Activated T-helper 1 cell treated with anti-CD3 and anti-CD28 coated beads, Interleukin-12 subunit alpha, Interleukin-12 subunit beta, Interleukin-2, Interleukin-4 antibody, amounts not matched to agents 30 ng/mL and 10 ng/mL and 1 ng/mL, durations not matched to agents 14 hours and 24 hours and 36 hours (primary cell): ENCODE measurements around the gene MYORG. TPM values are rescaled to one million over a fixed set of nuclear protein-coding genes. Genes with fewer than 3 reads are reported as not detected.
"Not testable (repeated sequence)": the region's sequence is repeated elsewhere in the genome, so short reads cannot be mapped to it uniquely, and the experiment has no call there.

Experiments used
- DNase-seq: peaks from one replicate; pipeline ENCODE4 v3.0.0; 2021; ENCODE audit warnings: low spot score
- H3K27ac Mint-ChIP-seq: one replicate; pipeline ENCODE4 v1.8.0; 2021; ENCODE audit warnings: mild to moderate bottlenecking, mixed read lengths
- H3K27me3 Mint-ChIP-seq: one replicate; pipeline ENCODE4 v1.8.0; 2022; ENCODE audit warnings: mild to moderate bottlenecking, moderate library complexity, mixed read lengths; ENCODE audit not compliant: insufficient read depth
- H3K36me3 Mint-ChIP-seq: one replicate; pipeline ENCODE4 v1.8.0; 2021; ENCODE audit warnings: low read depth, mixed read lengths
- H3K4me1 Mint-ChIP-seq: one replicate; pipeline ENCODE4 v1.8.0; 2021; ENCODE audit warnings: low read depth, mixed read lengths
- H3K4me3 Mint-ChIP-seq: one replicate; pipeline ENCODE4 v1.8.0; 2021; ENCODE audit warnings: mild to moderate bottlenecking, moderate library complexity, mixed read lengths
- H3K9me3 Mint-ChIP-seq: one replicate; pipeline ENCODE4 v1.8.0; 2021; ENCODE audit warnings: mixed read lengths
- intact Hi-C: fragments of 100-400 bp; cut with micrococcal nuclease; formaldehyde crosslinking; loops from one replicate; pipeline ENCODE4 v1.15.1; 2024
- total RNA-seq: library from RNA; stranded (reverse); gene quantifications from 2 replicates; pipeline ENCODE4 v1.2.3, GENCODE V29; 2022

Gene MYORG
- total RNA-seq, 1 donor from 2014 or later, result 1.9 TPM

DNA sequence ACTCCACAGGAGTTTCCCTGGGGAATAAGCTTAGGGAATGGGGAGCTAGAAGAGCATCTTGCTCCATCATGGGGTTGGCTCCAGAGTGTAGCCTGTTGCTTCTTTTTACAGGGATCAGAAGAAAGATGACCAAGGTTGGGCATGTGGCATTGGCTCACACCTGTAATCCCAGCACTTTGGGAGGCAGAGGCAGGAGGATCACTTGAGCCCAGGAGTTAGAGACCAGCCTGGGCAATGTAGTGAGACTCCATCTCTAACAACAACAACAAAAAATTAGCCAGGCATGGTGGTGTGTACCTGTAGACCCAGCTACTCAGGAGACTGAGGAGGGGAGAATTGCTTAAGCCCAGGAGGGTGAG lies 28.9 kb downstream of the MYORG start:
- Mint-ChIP-seq H3K27me3 (peaks cover 1% of the 10 kb centered on the region), H3K27ac (no peak overlapping the region), H3K9me3 (no peaks in the 10 kb centered on the region), H3K4me3 (no peak overlapping the region), H3K4me1 (no peaks in the 10 kb centered on the region), H3K36me3 (peaks cover 18% of the 10 kb centered on the region)
- DNase-seq, result no peak
- intact Hi-C loops, result no loop called here

DNA sequence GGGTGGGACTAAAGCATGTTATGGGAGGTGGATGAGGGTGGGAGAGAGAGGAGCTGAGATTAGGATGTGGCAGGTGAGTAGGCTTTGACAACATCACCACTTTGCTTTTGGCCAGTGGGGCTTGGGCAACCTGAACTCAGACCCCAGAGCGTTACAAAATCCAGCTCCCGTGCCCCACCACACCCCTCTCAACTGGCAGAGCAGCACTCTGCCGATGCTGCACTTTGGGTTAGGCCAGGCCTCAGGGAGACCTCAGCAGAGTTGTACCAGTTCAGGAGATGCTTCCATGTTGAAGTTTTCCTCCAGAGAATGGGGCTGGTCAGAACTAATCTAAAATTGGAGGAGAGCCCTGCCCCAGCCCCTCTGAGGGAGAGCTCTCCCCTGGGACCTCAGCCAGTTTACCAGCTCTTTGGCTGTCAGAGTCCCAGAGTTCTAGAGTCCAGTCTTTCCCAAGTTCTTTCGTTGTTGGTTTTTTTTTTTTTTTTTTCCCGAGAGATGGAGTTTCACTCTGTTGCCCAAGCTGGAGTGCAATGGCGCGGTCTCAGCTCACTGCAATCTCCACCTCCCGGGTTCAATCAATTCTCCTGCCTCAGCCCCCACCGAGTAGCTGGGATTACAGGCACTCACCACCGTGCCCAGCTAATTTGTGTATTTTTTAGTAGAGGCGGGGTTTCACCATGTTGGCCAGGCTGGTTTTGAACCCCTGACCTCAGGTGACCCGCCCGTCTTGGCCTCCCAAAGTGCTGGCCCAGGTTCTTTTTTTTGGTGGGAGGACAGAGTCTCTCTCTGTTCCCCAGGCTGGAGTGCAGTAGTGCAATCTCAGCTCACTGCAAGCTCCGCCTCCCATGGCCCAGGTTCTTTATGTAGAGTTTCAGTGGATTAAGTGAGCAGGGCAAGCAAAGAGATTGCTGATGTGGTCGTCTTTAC lies 29.6 kb downstream of the MYORG start:
- no peak overlapping the region for H3K27ac Mint-ChIP-seq
- intact Hi-C loops, result no loop called here
- peaks cover 1% of the 10 kb centered on the region for H3K27me3 Mint-ChIP-seq

DNA sequence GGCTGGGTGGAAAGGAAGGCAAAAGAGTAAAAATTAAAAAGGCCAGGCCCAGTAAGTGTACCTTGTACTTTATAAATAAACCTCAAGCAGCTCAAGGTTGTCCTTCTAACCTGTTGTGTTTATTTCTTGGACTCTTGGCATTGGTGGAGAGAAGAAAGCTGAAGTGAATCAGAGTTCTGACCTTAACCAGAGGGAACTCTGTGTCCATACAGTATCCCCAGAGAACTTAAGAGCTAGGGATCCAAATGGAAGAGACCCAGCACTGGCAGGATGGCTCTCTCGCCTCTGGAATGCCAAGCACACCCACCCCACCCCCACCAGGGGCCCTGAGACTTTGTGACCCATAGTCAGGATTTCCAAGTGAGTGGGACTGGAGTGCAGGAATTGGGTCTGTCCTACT lies 33.1 kb downstream of the MYORG start:
- no peak overlapping the region for H3K4me3 Mint-ChIP-seq
- no peaks in the 10 kb centered on the region for H3K27me3 Mint-ChIP-seq
- H3K9me3 Mint-ChIP-seq, result no peaks in the 10 kb centered on the region
- intact Hi-C loops, result no loop called here
- peaks cover 27% of the 10 kb centered on the region for H3K36me3 Mint-ChIP-seq
- DNase-seq, result no peak
- no peaks in the 10 kb centered on the region for H3K4me1 Mint-ChIP-seq
- H3K27ac Mint-ChIP-seq, result no peak overlapping the region

More for the DNA sequence above, 29.6 kb downstream of the MYORG start:
- no peak for DNase-seq
- H3K9me3 Mint-ChIP-seq, result no peaks in the 10 kb centered on the region
- H3K4me1 Mint-ChIP-seq, result no peaks in the 10 kb centered on the region
- peaks cover 18% of the 10 kb centered on the region for H3K36me3 Mint-ChIP-seq
- H3K4me3 Mint-ChIP-seq, result no peak overlapping the region

DNA sequence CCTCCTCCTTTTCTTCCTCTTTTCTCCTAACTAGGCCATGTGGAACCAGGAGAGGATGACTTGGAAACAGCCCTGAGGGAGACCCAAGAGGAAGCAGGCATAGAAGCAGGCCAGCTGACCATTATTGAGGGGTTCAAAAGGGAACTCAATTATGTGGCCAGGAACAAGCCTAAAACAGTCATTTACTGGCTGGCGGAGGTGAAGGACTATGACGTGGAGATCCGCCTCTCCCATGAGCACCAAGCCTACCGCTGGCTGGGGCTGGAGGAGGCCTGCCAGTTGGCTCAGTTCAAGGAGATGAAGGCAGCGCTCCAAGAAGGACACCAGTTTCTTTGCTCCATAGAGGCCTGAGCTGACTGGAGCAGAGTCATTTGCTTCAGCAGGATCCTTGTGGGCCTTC lies 33.6 kb downstream of the MYORG start:
- H3K36me3 Mint-ChIP-seq, result peaks cover 29% of the 10 kb centered on the region
- DNase-seq, result no peak

DNA sequence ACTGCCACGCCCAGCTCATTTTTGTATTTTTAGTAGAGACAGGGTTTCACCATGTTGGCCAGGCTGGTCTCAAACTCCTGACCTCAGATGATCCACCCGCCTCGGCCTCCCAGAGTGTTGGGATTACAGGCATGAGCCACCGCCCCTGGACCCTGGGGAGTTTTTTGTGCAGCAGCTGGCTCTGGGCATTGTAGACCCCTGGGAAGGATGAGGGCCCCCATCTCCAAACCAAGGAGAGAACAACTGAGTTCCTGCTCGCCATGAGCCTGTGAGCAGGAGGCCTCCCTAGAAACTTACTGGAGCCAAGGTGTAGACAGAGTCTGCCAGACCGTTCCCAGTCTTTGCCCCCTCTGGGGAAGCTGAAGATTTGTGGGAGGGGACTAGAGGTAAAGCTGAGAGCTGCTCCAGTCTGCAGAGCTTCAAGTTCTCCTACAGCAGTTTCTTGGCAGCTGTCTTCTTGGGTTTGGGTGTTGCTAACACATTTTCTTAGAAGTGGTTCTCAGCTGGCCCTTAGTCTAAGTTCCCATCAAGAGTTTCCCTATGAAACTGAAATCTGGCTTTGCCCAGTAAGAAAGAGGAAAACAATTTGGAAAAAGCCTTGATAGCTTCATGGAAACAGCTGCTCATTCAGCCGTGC lies 34.9 kb downstream of the MYORG start:
- DNase-seq, result no peak
- H3K36me3 Mint-ChIP-seq, result peaks cover 29% of the 10 kb centered on the region
- H3K4me1 Mint-ChIP-seq, result no peaks in the 10 kb centered on the region

More for the DNA sequence above, 33.6 kb downstream of the MYORG start:
- Mint-ChIP-seq H3K27ac (no peak overlapping the region), H3K4me3 (no peak overlapping the region), H3K9me3 (no peaks in the 10 kb centered on the region), H3K27me3 (no peaks in the 10 kb centered on the region), H3K4me1 (no peaks in the 10 kb centered on the region)
- intact Hi-C loops, result no loop called here

DNA sequence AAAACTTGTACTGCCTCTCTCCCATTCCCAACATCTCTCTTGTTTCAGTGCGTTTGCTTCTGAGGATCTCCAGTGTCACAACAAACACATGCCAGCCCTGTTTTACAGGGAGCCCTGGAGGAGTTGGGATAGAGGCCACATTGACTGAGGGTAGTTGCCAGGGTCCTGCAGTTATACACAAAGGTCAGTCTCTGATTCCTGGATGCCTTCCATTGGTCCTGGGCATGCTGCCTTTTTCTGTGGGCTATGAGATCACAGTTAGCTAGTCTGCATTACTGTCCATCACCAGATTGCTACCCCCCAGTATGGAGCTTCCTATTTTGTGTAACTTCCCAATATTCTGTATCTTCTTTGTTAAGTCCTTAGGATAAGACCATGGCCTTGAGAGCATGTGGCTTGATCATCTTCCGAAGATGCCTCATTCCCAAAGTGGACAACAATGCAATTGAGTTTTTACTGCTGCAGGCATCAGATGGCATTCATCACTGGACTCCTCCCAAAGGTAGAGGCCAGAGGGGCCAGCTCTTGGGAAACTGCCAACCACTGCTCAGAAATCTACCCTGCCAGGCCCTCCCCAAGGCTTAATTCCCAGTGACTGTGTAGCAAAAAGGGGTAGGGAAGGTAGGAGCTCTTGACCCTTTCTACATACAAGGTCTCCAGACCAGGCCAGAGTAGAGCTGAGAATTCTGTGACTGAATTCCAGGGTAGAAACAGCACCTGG lies 37.9 kb downstream of the MYORG start:
- no peak overlapping the region for H3K27ac Mint-ChIP-seq
- no peaks in the 10 kb centered on the region for H3K27me3 Mint-ChIP-seq
- no peak for DNase-seq
- no peak overlapping the region for H3K4me3 Mint-ChIP-seq
- H3K4me1 Mint-ChIP-seq, result peaks cover 16% of the 10 kb centered on the region
- intact Hi-C loops, result no loop called here
- H3K36me3 Mint-ChIP-seq, result peaks cover 30% of the 10 kb centered on the region
- H3K9me3 Mint-ChIP-seq, result no peaks in the 10 kb centered on the region

More for the DNA sequence above, 34.9 kb downstream of the MYORG start:
- no peaks in the 10 kb centered on the region for H3K9me3 Mint-ChIP-seq
- no peaks in the 10 kb centered on the region for H3K27me3 Mint-ChIP-seq
- intact Hi-C loops, result no loop called here
- H3K27ac Mint-ChIP-seq, result no peak overlapping the region
- H3K4me3 Mint-ChIP-seq, result no peak overlapping the region

DNA sequence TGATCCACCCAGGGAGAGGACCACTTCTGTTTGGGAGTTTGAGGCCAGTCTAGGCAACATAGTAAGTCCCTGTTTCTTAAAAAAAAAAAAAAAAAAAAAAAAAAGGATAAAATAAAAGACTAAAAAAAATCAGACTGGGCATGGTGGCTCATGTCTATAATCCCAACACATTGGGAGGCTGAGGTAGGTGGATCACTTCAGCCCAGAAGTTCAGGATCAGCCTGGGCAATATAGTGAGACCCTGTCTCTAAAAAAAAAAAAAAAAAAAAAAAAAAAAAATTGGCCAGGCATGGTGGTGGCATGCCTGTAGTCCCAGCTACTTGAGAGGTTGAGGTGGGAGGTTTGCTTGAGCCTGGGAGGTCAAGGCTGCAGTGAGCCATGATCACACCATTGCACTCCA lies 38.6 kb downstream of the MYORG start:
- Mint-ChIP-seq H3K36me3 (peaks cover 25% of the 10 kb centered on the region), H3K4me1 (peaks cover 16% of the 10 kb centered on the region)
- H3K27me3 Mint-ChIP-seq, H3K4me3 Mint-ChIP-seq, intact Hi-C loops, H3K9me3 Mint-ChIP-seq, H3K27ac Mint-ChIP-seq, DNase-seq: not testable (repeated sequence)

DNA sequence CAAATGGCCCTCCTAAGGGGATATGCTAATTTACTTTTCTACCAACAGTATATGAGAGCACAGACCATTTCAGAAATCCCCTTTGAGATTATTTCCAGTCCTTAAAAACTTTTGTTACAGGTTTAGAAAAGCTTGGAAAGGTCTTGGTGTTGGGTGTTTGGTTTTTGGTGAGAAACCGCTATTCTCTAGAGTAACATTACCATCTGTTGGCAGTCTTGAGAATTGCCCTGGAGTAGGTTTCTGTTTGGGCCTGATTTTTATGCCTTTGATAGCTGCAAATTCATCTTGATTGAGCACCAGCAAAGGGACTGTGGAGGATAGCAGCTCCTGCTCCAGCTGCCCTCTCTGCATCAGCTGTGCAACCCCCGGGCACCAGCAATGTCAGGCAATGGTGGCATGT lies 39.3 kb downstream of the MYORG start:
- no peak overlapping the region for H3K27ac Mint-ChIP-seq
- H3K27me3 Mint-ChIP-seq, result no peaks in the 10 kb centered on the region
- DNase-seq, result no peak
- no peak overlapping the region for H3K4me3 Mint-ChIP-seq
- H3K9me3 Mint-ChIP-seq, result no peaks in the 10 kb centered on the region
- intact Hi-C loops, result no loop called here
- peaks cover 23% of the 10 kb centered on the region for H3K36me3 Mint-ChIP-seq
- H3K4me1 Mint-ChIP-seq, result peaks cover 19% of the 10 kb centered on the region

DNA sequence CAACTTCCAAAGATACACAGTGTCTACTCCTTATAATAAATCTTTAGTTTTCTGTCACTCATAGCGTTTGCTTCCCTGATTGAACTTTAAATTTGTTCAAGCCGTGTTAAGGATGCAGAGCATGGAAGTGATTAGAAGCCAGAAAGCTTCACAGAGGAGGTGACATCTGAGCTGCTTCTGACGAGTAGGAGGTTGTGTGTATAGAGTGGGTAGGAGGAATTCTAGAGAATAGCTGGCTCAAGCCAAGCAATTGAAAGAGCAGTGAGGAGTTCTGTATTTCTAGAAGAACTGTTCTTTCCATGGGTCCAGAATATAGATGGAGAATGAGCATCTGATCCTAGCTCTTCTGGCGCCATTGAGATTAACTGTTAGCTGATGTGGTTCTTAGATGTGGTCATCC lies 41.3 kb downstream of the MYORG start:
- peaks cover 16% of the 10 kb centered on the region for H3K36me3 Mint-ChIP-seq
- H3K27me3 Mint-ChIP-seq, result no peaks in the 10 kb centered on the region
- H3K9me3 Mint-ChIP-seq, result no peaks in the 10 kb centered on the region
- H3K4me3 Mint-ChIP-seq, result no peak overlapping the region
- H3K27ac Mint-ChIP-seq, result no peak overlapping the region
- DNase-seq, result no peak
- intact Hi-C loops, result no loop called here
- H3K4me1 Mint-ChIP-seq, result peaks cover 32% of the 10 kb centered on the region

DNA sequence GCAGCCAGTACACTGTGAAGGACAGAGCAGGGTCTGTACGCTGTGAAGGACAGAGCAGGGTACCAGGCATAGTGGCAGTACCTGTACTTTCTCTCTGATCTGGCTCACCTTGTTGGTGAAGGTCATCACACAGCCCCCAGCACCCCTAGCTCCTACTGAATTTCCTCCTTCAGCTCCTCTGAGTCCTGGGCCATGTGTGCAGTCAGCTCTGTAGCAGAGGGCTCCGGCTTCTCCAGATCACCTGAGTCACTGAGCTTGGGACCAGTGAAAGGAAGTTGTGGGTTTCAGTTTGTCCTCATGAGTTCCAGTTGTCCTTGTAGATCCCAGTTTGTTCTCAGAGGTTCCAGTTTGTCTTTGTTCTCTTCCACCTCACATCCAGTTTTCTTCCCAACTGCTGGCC lies 41.8 kb downstream of the MYORG start:
- DNase-seq, result no peak
- H3K9me3 Mint-ChIP-seq, result no peaks in the 10 kb centered on the region
- peaks cover 32% of the 10 kb centered on the region for H3K4me1 Mint-ChIP-seq
- no peak overlapping the region for H3K27ac Mint-ChIP-seq
- H3K4me3 Mint-ChIP-seq, result no peak overlapping the region
- peaks cover 12% of the 10 kb centered on the region for H3K36me3 Mint-ChIP-seq
- intact Hi-C loops, result no loop called here
- no peaks in the 10 kb centered on the region for H3K27me3 Mint-ChIP-seq

DNA sequence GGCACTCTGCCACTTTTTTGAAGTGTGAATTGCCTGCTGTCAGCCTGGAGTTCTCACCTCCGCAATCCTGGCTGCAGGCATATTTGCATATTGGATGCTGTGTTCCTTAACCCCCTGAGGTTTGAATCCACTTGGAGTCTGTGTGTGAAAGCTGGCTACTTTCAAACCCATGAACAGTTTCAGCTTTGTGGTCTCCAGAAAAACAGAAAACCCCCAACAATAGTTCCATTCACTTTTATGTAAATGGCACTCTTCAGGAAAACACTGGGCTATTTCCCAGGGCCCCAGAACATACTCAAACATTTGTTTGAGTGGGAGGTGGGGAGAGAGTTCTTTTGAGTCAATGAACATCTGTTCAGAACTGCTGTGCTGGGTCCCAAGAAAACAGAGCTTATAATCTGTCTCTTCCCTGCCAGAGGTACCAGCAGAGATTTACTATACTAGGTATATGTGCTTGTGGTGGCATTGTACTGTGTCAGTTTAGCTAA lies 42.3 kb downstream of the MYORG start:
- H3K9me3 Mint-ChIP-seq, result no peaks in the 10 kb centered on the region
- no peak for DNase-seq
- no peak overlapping the region for H3K27ac Mint-ChIP-seq
- peaks cover 32% of the 10 kb centered on the region for H3K4me1 Mint-ChIP-seq
- peaks cover 11% of the 10 kb centered on the region for H3K36me3 Mint-ChIP-seq
- H3K27me3 Mint-ChIP-seq, result no peaks in the 10 kb centered on the region
- intact Hi-C loops, result no loop called here
- no peak overlapping the region for H3K4me3 Mint-ChIP-seq

DNA sequence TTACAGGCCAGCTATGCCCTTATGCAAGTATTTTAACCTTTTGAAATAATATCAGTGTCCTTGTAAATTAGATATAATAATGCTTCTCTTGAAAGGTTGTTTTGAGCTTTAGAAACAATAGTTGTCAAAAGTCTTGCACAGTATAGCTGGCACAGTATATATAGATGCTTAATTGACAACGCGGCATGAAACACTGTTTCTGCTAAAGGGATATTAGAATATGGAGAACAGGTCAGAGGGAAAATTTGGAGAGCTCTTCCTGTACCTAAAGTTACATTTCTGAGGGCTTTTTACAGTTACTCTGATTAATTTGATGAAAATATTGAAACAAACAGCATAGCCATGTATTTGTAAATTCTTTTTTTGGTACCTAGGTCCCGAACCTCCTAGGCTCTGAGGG lies 42.9 kb downstream of the MYORG start:
- H3K4me1 Mint-ChIP-seq, result peaks cover 32% of the 10 kb centered on the region
- H3K36me3 Mint-ChIP-seq, result peaks cover 8% of the 10 kb centered on the region
- DNase-seq, result no peak
- no peaks in the 10 kb centered on the region for H3K9me3 Mint-ChIP-seq
- intact Hi-C loops, result no loop called here
- no peak overlapping the region for H3K27ac Mint-ChIP-seq
- H3K27me3 Mint-ChIP-seq, result no peaks in the 10 kb centered on the region
- H3K4me3 Mint-ChIP-seq, result no peak overlapping the region
